Tibial nerve (tissue), 4 donors: ENCODE results near the gene PTPRD. TPM values are rescaled to one million over a fixed set of nuclear protein-coding genes. Genes with fewer than 3 reads are reported as not detected.

Experiments
- DNase-seq, 2 donors: peaks; one replicate each; pipeline ENCODE4 v3.0.0-alpha.2; 2019; ENCODE audit warnings: low spot score in 2 of 2
- H3K27ac ChIP-seq, 4 donors: fragments of 200-600 bp; sonication (generic) in 3 of 4; one replicate each; pipeline ENCODE4 v1.5.1; 2017 to 2019; ENCODE audit warnings: mild to moderate bottlenecking in 1 of 4
- H3K27me3 ChIP-seq, 2 donors: fragments of 200-600 bp; sonication (generic) in 1 of 2; one replicate each; pipeline versions ENCODE4 v1.5.1 to v1.6.0; 2017 to 2019
- H3K36me3 ChIP-seq, 3 donors: fragments of 200-600 bp; sonication (generic); one replicate each; pipeline ENCODE4 v1.5.1; 2018 to 2019
- H3K4me1 ChIP-seq, 4 donors: fragments of 200-600 bp; sonication (generic) in 3 of 4; one replicate each; pipeline ENCODE4 v1.5.1; 2017 to 2019
- H3K4me3 ChIP-seq, 4 donors: fragments of 200-600 bp; sonication (generic) in 3 of 4; one replicate each; pipeline ENCODE4 v1.5.1; 2017 to 2019; ENCODE audit warnings: mild to moderate bottlenecking in 1 of 4, moderate library complexity in 1 of 4
- H3K9me3 ChIP-seq, 4 donors: fragments of 200-600 bp; sonication (generic) in 3 of 4; one replicate each; pipeline ENCODE4 v1.5.1; 2017 to 2019
- CTCF ChIP-seq, 5 experiments: fragments of 200-600 bp in 3 of 5; fragments of 450-650 bp in 2 of 5; sonication (generic) in 3 of 5; IDR thresholded peaks; one replicate each; pipeline ENCODE4 v1.5.1; 2016 to 2019; ENCODE audit warnings: antibody characterized with exemption in 5 of 5, mild to moderate bottlenecking in 3 of 5, moderate library complexity in 2 of 5
- EP300 ChIP-seq, 2 donors: sonication (generic); formaldehyde crosslinking; IDR thresholded peaks; one replicate each; pipeline ENCODE4 v1.6.1; 2017; ENCODE audit warnings: antibody characterized with exemption in 2 of 2, mild to moderate bottlenecking in 1 of 2
- POLR2A ChIP-seq, 2 donors: fragments of 450-650 bp; IDR thresholded peaks; one replicate each; pipeline ENCODE4 v1.6.1; 2017; ENCODE audit warnings: antibody characterized with exemption in 2 of 2, mild to moderate bottlenecking in 2 of 2, moderate library complexity in 2 of 2
- WGBS, 2 donors: methylation state at CpG; one replicate each; pipeline ENCODE4 v1.1.5; 2018; 5-methylcytosine and 5-hydroxymethylcytosine counted together
- total RNA-seq, 4 donors: library from RNA; depleted of rRNA; stranded (reverse); fragments of >200 nt; gene quantifications; one replicate each; pipeline ENCODE4 v1.1.0, GENCODE V29; 2016

Gene PTPRD
- total RNA-seq, 4 donors from 2014 or later = 1.7 to 13.2 (median 5.1) TPM

- Histone ChIP-seq H3K4me1 (no peaks in the 10 kb centered on the region), H3K36me3 (no peaks in the 10 kb centered on the region), H3K9me3 (no peaks in the 10 kb centered on the region), H3K27ac (no peak overlapping the region), H3K4me3 (no peak overlapping the region), H3K27me3 (no peaks in the 10 kb centered on the region)
- no peak for TF ChIP-seq CTCF (IDR thresholded peaks at IDR 0.05)
- TF ChIP-seq EP300 (IDR thresholded peaks at IDR 0.05) = no peak
- no peak for TF ChIP-seq POLR2A (IDR thresholded peaks at IDR 0.05)
- no peak for DNase-seq
Observed at GRCh38 chr9:10148796-10149195, 464.0 kb downstream of the PTPRD start.

GRCh38 chr9:10146517-10147331 is 466.1 kb downstream of the PTPRD start:
- no peak overlapping the region for H3K27ac ChIP-seq
- no peaks in the 10 kb centered on the region for H3K9me3 ChIP-seq
- 62% methylated on average over 8 of the region's 8 CpGs for WGBS, 2 donors
- no peaks in the 10 kb centered on the region for H3K4me1 ChIP-seq
- H3K27me3 ChIP-seq = no peaks in the 10 kb centered on the region
- H3K36me3 ChIP-seq = no peaks in the 10 kb centered on the region
- TF ChIP-seq POLR2A (IDR thresholded peaks at IDR 0.05) (no peak), CTCF (IDR thresholded peaks at IDR 0.05) (no peak), EP300 (IDR thresholded peaks at IDR 0.05) (no peak)
- no peak overlapping the region for H3K4me3 ChIP-seq
- no peak for DNase-seq

GRCh38 chr9:10144355-10144754 is 468.4 kb downstream of the PTPRD start:
- Histone ChIP-seq H3K27ac (no peak overlapping the region), H3K9me3 (no peaks in the 10 kb centered on the region), H3K4me3 (no peak overlapping the region), H3K4me1 (no peaks in the 10 kb centered on the region), H3K27me3 (no peaks in the 10 kb centered on the region), H3K36me3 (no peaks in the 10 kb centered on the region)
- DNase-seq = no peak
- TF ChIP-seq EP300 (IDR thresholded peaks at IDR 0.05) = no peak
- no peak for TF ChIP-seq POLR2A (IDR thresholded peaks at IDR 0.05)
- no peak for TF ChIP-seq CTCF (IDR thresholded peaks at IDR 0.05)
- 78 to 80% methylated on average over 3 of the region's 3 CpGs for WGBS, 2 donors

- Histone ChIP-seq H3K4me1 (no peaks in the 10 kb centered on the region), H3K36me3 (no peaks in the 10 kb centered on the region), H3K27ac (no peak overlapping the region), H3K27me3 (no peaks in the 10 kb centered on the region), H3K4me3 (no peak overlapping the region), H3K9me3 (no peaks in the 10 kb centered on the region)
- DNase-seq = no peak
- TF ChIP-seq CTCF (IDR thresholded peaks at IDR 0.05) (no peak), EP300 (IDR thresholded peaks at IDR 0.05) (no peak), POLR2A (IDR thresholded peaks at IDR 0.05) (no peak)
Observed at GRCh38 chr9:10135553-10135952, 477.2 kb downstream of the PTPRD start.

- WGBS, 2 donors = 83 to 90% methylated on average over 4 of the region's 4 CpGs
- no peak overlapping the region for H3K4me3 ChIP-seq
- no peak for DNase-seq
- H3K9me3 ChIP-seq = no peaks in the 10 kb centered on the region
- no peaks in the 10 kb centered on the region for H3K4me1 ChIP-seq
- no peak for TF ChIP-seq EP300 (IDR thresholded peaks at IDR 0.05)
- no peak for TF ChIP-seq CTCF (IDR thresholded peaks at IDR 0.05)
- TF ChIP-seq POLR2A (IDR thresholded peaks at IDR 0.05) = no peak
- no peak overlapping the region for H3K27ac ChIP-seq
- no peaks in the 10 kb centered on the region for H3K27me3 ChIP-seq
- no peaks in the 10 kb centered on the region for H3K36me3 ChIP-seq
Observed at GRCh38 chr9:10134266-10134665, 478.5 kb downstream of the PTPRD start.
